Choroid plexus epithelial cell (primary cell): ENCODE results near the gene TREM2.

Source experiments
- DNase-seq: peaks from one replicate; pipeline ENCODE4 v3.0.0-alpha.2; 2010; ENCODE audit warnings: low read depth
- H3K4me3 ChIP-seq: 2 replicates; pipeline ENCODE4 v1.5.1; 2011; ENCODE audit warnings: low read depth, mild to moderate bottlenecking, control low read depth, low read length, moderate library complexity
- CTCF ChIP-seq: conservative IDR thresholded peaks from 2 replicates; pipeline ENCODE4 v1.5.1; 2011; ENCODE audit warnings: low read depth, mild to moderate bottlenecking, control low read depth, inconsistent platforms, low read length, moderate library complexity

Gene TREM2

DNA sequence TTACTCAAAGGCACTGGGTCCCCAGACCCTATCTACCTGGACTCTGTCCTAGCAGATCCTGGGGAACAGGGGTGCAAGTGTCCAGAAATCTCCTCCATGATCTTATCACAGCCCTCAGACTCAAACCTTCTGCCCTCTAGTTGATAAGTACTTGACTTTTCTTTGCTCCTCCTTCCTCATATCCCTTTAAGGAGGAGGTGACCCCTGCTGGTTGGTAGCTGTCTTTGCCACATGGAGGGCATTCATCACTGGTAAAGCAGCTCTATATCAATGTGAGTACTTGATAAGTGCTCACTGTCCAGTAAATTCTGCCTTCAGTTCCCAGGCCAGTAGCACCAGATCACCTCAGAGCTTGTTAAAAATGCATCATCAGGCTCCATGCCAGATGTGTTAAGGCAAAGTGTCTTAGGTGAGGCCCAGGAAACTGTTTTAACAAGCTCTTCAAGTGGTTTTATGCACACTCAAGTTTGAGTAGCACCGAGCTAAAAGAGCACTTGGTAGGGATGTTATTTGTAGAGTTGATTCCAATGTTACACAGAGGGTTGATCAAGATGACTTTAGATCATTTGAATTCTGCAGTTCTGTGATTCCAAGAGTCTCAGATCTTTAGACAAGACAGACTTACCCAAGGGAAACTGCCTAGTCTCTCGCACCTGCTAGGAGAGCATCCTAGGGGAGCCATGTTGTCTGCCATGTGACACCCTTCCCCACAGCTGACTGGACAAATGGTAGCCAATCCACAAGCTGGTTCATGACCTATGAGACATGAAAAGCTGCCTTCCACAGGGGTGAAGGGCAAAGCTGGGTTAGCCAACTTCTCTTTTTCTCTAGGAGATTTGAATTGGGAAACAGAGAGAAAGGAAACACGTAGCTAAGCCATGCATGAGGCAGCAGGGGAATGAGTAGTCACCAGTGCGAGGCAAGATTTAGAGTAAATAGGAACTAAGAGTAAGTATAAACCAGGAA, 19.4 kb upstream of the TREM2 start:
- no peak overlapping the region for H3K4me3 ChIP-seq
- peak; percentile 78 for TF ChIP-seq CTCF
- DNase-seq = peak; percentile 77

GRCh38 chr6:41181566-41181965, 18.6 kb upstream of the TREM2 start:
- no peak for TF ChIP-seq CTCF
- DNase-seq = no peak

DNA sequence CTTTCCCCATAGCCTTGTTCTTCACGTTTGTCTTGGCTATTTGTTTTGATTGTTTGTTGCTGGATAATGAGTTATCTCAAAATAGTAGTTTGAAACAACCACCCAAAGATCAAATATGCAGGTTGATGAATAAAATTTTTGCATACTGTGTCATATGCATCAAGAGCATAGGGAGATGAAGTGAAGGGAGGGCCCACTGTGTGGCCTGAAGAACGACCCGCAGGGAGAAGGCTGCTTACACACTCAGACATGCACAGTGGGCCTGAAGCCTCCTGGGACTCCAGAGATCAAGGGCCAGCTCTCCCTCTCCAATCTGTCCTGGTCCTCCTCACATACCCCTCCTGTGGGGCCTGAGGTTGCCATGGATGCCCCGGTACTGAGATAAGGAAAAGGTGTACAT, 16.2 kb upstream of the TREM2 start:
- DNase-seq = no peak
- no peak overlapping the region for H3K4me3 ChIP-seq
- TF ChIP-seq CTCF = no peak

More at GRCh38 chr6:41181566-41181965, 18.6 kb upstream of the TREM2 start:
- no peak overlapping the region for H3K4me3 ChIP-seq

DNA sequence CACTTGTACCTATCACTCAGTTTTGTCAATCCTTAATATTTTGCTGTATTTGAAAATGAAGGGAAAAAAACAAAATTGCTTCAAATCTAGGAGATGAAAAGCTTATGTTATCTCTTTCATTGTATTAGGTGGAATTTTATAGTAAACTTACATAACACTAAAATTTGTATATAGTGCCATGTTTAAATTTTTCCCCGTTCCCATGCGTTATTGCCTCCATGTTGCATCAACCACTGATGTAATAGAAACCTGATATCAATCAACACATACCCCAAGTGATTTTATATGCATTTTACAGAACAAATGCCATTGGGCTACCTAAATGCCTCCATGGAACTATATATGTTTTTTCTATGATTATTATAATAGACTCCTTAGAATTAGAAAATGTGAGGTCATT, 14.8 kb upstream of the TREM2 start:
- DNase-seq = no peak
- no peak overlapping the region for H3K4me3 ChIP-seq
- TF ChIP-seq CTCF = no peak

GRCh38 chr6:41177287-41177686, 14.4 kb upstream of the TREM2 start:
- no peak overlapping the region for H3K4me3 ChIP-seq
- no peak for TF ChIP-seq CTCF
- no peak for DNase-seq

DNA sequence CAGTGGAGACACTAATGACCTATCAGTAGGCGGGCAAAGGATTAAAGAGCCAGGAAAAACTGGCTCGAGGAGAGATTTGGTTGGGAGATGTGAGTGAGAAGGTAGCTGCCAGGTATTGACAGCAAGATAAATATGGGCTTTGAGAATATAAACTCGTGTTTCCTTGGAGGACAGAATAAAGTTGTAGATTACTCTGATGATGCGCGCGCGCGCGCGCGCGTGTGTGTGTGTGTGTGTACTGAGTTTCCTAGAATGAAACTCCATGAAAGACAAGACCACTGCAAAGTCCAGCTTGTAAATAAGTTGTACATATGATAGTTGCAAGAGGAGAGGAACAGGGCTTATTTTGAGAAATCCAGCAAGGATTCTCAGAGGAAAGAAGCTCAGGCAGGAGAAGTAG, 13.3 kb upstream of the TREM2 start:
- no peak for TF ChIP-seq CTCF
- H3K4me3 ChIP-seq = no peak overlapping the region
- DNase-seq = no peak

- H3K4me3 ChIP-seq = no peak overlapping the region
- no peak for TF ChIP-seq CTCF
- DNase-seq = no peak
These were observed 12.2 kb upstream of the TREM2 start for GRCh38 chr6:41175084-41175483.
